ENCODE measurements around the gene CRYGB. TPM values are rescaled to one million over a fixed set of nuclear protein-coding genes. Genes with fewer than 3 reads are reported as not detected.

Gene CRYGB
- total and polyA plus RNA-seq, 7 donors, result not detected

GRCh38 chr2:208148803-208149202 is 2.8 kb upstream of the CRYGB start:
- DNase-seq, result no peak
- Histone ChIP-seq H3K9me3 (peaks cover 0 to 2% (median 0%) of the 10 kb centered on the region in 4 donors), H3K27me3 (no peaks in the 10 kb centered on the region), H3K4me1 (no peaks in the 10 kb centered on the region), H3K27ac (no peak overlapping the region), H3K36me3 (no peaks in the 10 kb centered on the region), H3K4me3 (no peak overlapping the region)
- TF ChIP-seq CTCF (IDR thresholded peaks at IDR 0.05), result no peak
- no peak for TF ChIP-seq EP300 (IDR thresholded peaks at IDR 0.05)
- WGBS, 2 donors, result 81 to 86% methylated on average over 2 of the region's 2 CpGs
- intact Hi-C loops (cut with DNase I), result no loop called here

GRCh38 chr2:208147759-208148158 is 1.8 kb upstream of the CRYGB start:
- H3K36me3 ChIP-seq, result no peaks in the 10 kb centered on the region
- no peaks in the 10 kb centered on the region for H3K27me3 ChIP-seq
- no peak overlapping the region for H3K27ac ChIP-seq
- peaks cover 0 to 2% (median 0%) of the 10 kb centered on the region in 4 donors for H3K9me3 ChIP-seq
- TF ChIP-seq POLR2AphosphoS5 (IDR thresholded peaks at IDR 0.05) (no peak), CTCF (IDR thresholded peaks at IDR 0.05) (no peak), POLR2A (IDR thresholded peaks at IDR 0.05) (no peak), EP300 (IDR thresholded peaks at IDR 0.05) (no peak)
- WGBS, 2 donors, result 87 to 90% methylated on average over 3 of the region's 3 CpGs
- intact Hi-C loops (cut with DNase I), result no loop called here
- H3K4me1 ChIP-seq, result no peaks in the 10 kb centered on the region
- no peak for DNase-seq
- no peak overlapping the region for H3K4me3 ChIP-seq

- DNase-seq, result no peak
- Histone ChIP-seq H3K4me3 (no peak overlapping the region), H3K9me3 (peaks cover 0 to 2% (median 0%) of the 10 kb centered on the region in 4 donors), H3K27ac (no peak overlapping the region), H3K4me1 (no peaks in the 10 kb centered on the region), H3K36me3 (no peaks in the 10 kb centered on the region), H3K27me3 (no peaks in the 10 kb centered on the region)
- intact Hi-C loops (cut with DNase I), result no loop called here
- no peak for TF ChIP-seq POLR2A (IDR thresholded peaks at IDR 0.05)
- no peak for TF ChIP-seq EP300 (IDR thresholded peaks at IDR 0.05)
- TF ChIP-seq POLR2AphosphoS5 (IDR thresholded peaks at IDR 0.05), result no peak
- TF ChIP-seq CTCF (IDR thresholded peaks at IDR 0.05), result no peak
Observed at GRCh38 chr2:208147008-208147407, 1.1 kb upstream of the CRYGB start.

- TF ChIP-seq POLR2AphosphoS5 (IDR thresholded peaks at IDR 0.05), result no peak
- TF ChIP-seq POLR2A (IDR thresholded peaks at IDR 0.05), result no peak
- TF ChIP-seq EP300 (IDR thresholded peaks at IDR 0.05), result no peak
- TF ChIP-seq CTCF (IDR thresholded peaks at IDR 0.05), result no peak
- Histone ChIP-seq H3K4me1 (no peaks in the 10 kb centered on the region), H3K27ac (no peak overlapping the region), H3K36me3 (no peaks in the 10 kb centered on the region), H3K9me3 (no peaks in the 10 kb centered on the region), H3K27me3 (no peaks in the 10 kb centered on the region), H3K4me3 (no peak overlapping the region)
- WGBS, 2 donors, result 24 to 82% methylated on average over 12 to 14 of the region's 14 CpGs
- DNase-seq, result no peak
- intact Hi-C loops (cut with DNase I), result no loop called here
Observed at GRCh38 chr2:208142925-208143799, 2.8 kb downstream of the CRYGB start.
